ENCODE results near the gene COL20A1.
"Not testable (repeated sequence)": the region's sequence is repeated elsewhere in the genome, so short reads cannot be mapped to it uniquely, and the experiment has no call there.

The COL20A1 gene

GRCh38 chr20:63334356-63334755 lies 41.4 kb downstream of the COL20A1 start:
- TF ChIP-seq CTCF (IDR thresholded peaks at IDR 0.05; ENCODE audit: low read depth, low read length, missing control alignments), result no peak
- H3K4me3 ChIP-seq (ENCODE audit: low read depth, low read length), result no peak overlapping the region
- no peak for DNase-seq (ENCODE audit: low read depth)

- not testable (repeated sequence) for DNase-seq (ENCODE audit: low read depth); H3K4me3 ChIP-seq (ENCODE audit: low read depth, low read length)
These were observed 42.1 kb downstream of the COL20A1 start for GRCh38 chr20:63335060-63335459.

GRCh38 chr20:63335711-63336110 lies 42.7 kb downstream of the COL20A1 start:
- DNase-seq (ENCODE audit: low read depth), result no peak
- H3K4me3 ChIP-seq (ENCODE audit: low read depth, low read length), result no peak overlapping the region
- TF ChIP-seq CTCF (IDR thresholded peaks at IDR 0.05; ENCODE audit: low read depth, low read length, missing control alignments), result no peak

- H3K4me3 ChIP-seq (ENCODE audit: low read depth, low read length), result no peak overlapping the region
- no peak for TF ChIP-seq CTCF (IDR thresholded peaks at IDR 0.05; ENCODE audit: low read depth, low read length, missing control alignments)
- no peak for DNase-seq (ENCODE audit: low read depth)
These were observed 43.3 kb downstream of the COL20A1 start for GRCh38 chr20:63336232-63336752.

- no peak overlapping the region for H3K4me3 ChIP-seq (ENCODE audit: low read depth, low read length)
- DNase-seq (ENCODE audit: low read depth), result no peak
- TF ChIP-seq CTCF (IDR thresholded peaks at IDR 0.05; ENCODE audit: low read depth, low read length, missing control alignments), result no peak
These were observed 44.9 kb downstream of the COL20A1 start for GRCh38 chr20:63337786-63338420.

GRCh38 chr20:63339154-63340094 lies 46.4 kb downstream of the COL20A1 start:
- not testable (repeated sequence) for DNase-seq (ENCODE audit: low read depth); H3K4me3 ChIP-seq (ENCODE audit: low read depth, low read length)

GRCh38 chr20:63340158-63340688 lies 47.2 kb downstream of the COL20A1 start:
- H3K4me3 ChIP-seq (ENCODE audit: low read depth, low read length); DNase-seq (ENCODE audit: low read depth): not testable (repeated sequence)

- no peak overlapping the region for H3K4me3 ChIP-seq (ENCODE audit: low read depth, low read length)
- no peak for DNase-seq (ENCODE audit: low read depth)
- no peak for TF ChIP-seq CTCF (IDR thresholded peaks at IDR 0.05; ENCODE audit: low read depth, low read length, missing control alignments)
These were observed 49.8 kb downstream of the COL20A1 start for GRCh38 chr20:63342561-63343459.
